ENCODE measurements around the gene L2HGDH. TPM values are rescaled to one million over a fixed set of nuclear protein-coding genes. Genes with fewer than 3 reads are reported as not detected.
"Not testable (repeated sequence)": the region's sequence is repeated elsewhere in the genome, so short reads cannot be mapped to it uniquely, and the experiment has no call there.

L2HGDH gene
- total and polyA plus RNA-seq, 8 donors: 4.6 to 6.5 (median 6.4) TPM

DNA sequence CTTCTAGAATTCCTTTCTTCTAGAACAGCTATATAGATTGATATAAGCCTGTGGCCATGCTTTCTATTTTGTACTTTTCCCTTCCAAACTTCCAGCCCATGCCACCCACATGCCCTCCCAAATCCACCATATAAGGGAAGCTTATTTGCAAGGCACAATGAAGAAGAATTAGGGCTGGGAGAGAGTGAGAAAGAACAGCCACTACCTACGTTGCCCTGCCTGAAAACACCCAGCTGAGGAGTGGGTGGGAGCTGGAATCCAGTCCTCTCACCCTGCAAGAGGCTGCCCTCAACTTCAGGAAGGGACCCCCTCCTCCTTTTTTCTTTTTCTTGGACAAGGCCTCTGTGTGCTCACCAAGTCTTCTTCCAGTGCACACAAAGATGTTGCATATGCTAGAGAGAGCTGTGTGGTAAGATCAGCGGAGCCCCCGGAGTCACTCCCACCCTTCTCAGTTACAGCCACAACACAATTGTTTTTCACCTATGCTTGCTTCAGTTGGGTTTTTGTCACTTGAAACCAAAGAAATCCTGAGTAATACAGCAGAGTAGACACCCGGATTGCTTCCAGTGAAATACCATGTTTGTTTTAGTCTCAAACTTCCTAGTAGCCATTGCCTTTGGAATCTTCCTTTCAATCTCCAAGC, 45.8 kb upstream of the L2HGDH start:
- ATAC-seq: no peak
- TF ChIP-seq, protein P1, sequence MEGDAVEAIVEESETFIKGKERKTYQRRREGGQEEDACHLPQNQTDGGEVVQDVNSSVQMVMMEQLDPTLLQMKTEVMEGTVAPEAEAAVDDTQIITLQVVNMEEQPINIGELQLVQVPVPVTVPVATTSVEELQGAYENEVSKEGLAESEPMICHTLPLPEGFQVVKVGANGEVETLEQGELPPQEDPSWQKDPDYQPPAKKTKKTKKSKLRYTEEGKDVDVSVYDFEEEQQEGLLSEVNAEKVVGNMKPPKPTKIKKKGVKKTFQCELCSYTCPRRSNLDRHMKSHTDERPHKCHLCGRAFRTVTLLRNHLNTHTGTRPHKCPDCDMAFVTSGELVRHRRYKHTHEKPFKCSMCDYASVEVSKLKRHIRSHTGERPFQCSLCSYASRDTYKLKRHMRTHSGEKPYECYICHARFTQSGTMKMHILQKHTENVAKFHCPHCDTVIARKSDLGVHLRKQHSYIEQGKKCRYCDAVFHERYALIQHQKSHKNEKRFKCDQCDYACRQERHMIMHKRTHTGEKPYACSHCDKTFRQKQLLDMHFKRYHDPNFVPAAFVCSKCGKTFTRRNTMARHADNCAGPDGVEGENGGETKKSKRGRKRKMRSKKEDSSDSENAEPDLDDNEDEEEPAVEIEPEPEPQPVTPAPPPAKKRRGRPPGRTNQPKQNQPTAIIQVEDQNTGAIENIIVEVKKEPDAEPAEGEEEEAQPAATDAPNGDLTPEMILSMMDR (IDR thresholded peaks at IDR 0.05): no peak
- Histone ChIP-seq H3K36me3 (peaks cover 0 to 13% of the 10 kb centered on the region in 2 donors), H3K9me3 (no peaks in the 10 kb centered on the region), H3K27me3 (no peaks in the 10 kb centered on the region), H3K4me3 (no peak overlapping the region), H3K4me1 (peaks cover 0 to under 1% of the 10 kb centered on the region in 2 donors), H3K27ac (no peak overlapping the region)
- no peak for DNase-seq
- intact Hi-C loops (cut with DNase I): no loop called here

DNA sequence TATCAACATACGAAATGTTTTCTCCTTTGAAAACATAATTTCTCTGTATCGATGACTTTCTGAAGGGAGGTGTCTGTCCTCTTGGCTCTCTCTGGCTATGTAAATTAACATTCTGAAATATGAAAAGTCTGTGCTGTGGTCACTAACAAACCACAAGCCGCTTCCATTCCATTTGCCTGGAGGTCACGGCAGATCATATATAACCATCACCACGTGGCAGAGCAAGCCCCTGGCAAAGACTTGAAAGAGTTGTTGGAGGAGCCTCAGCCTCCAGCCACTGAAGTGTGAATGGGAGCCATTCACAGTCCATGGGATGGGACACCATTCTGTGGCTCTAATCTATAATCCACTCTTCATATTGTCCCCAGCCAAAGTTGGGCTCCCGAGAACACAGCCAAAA, 45.1 kb upstream of the L2HGDH start:
- H3K27me3 ChIP-seq: no peaks in the 10 kb centered on the region
- intact Hi-C loops (cut with DNase I): no loop called here
- no peaks in the 10 kb centered on the region for H3K4me1 ChIP-seq
- TF ChIP-seq, protein P1 (IDR thresholded peaks at IDR 0.05): no peak
- peaks cover 0 to 13% of the 10 kb centered on the region in 2 donors for H3K36me3 ChIP-seq
- no peaks in the 10 kb centered on the region for H3K9me3 ChIP-seq
- no peak for ATAC-seq
- DNase-seq: no peak
- no peak overlapping the region for H3K4me3 ChIP-seq
- H3K27ac ChIP-seq: no peak overlapping the region

- H3K27me3 ChIP-seq; H3K9me3 ChIP-seq; DNase-seq; intact Hi-C loops (cut with DNase I); ATAC-seq; H3K27ac ChIP-seq; H3K4me3 ChIP-seq; H3K4me1 ChIP-seq: not testable (repeated sequence)
- H3K36me3 ChIP-seq: peaks cover 0 to 13% of the 10 kb centered on the region in 2 donors
These were observed 44.3 kb upstream of the L2HGDH start for GRCh38 chr14:50356283-50356682.

DNA sequence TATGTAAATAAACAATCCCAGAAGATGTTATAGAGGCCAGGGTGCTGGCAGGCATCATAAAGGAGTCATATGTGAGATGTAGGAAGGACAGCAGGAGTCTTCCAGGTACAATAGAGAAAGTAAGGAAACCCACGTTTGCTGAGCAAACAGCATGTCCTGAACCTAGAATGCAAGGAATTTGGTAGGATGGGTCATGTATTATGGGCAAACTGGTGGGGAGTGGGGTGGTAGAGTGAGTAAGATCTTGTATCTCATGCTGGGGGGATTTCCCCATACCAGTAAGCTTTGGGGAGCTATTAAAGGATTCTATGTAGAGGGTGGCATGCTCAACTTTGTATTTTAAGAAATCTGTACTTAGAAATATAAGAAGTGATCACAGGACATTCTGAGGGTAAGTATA, 43.7 kb upstream of the L2HGDH start:
- H3K27ac ChIP-seq: no peak overlapping the region
- H3K27me3 ChIP-seq: no peaks in the 10 kb centered on the region
- peaks cover 0 to 13% of the 10 kb centered on the region in 2 donors for H3K36me3 ChIP-seq
- H3K4me1 ChIP-seq: no peaks in the 10 kb centered on the region
- H3K4me3 ChIP-seq: no peak overlapping the region
- TF ChIP-seq, protein P1 (IDR thresholded peaks at IDR 0.05): no peak
- H3K9me3 ChIP-seq: no peaks in the 10 kb centered on the region
- DNase-seq: no peak
- intact Hi-C loops (cut with DNase I): no loop called here
- no peak for ATAC-seq

DNA sequence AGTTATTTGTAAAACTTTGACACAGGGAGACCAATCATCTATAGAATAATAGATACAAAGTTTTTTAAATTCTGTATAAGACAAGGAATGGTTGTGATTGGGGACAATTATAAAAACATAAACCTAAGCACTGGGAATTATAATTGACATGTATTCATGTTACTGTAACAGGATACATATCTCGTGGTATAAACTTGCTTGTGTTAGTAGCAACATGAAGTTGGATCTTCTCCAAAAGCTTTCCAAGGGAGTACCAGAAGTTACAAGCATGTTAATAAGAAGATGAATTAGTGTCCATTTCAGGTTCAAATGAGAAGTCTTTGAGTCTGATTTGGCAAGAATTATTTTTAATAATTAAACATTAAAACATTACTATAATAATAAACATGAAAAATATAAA, 42.5 kb upstream of the L2HGDH start:
- H3K27ac ChIP-seq: no peak overlapping the region
- no peaks in the 10 kb centered on the region for H3K9me3 ChIP-seq
- TF ChIP-seq, protein P1 (IDR thresholded peaks at IDR 0.05): no peak
- peaks cover 0 to 13% of the 10 kb centered on the region in 2 donors for H3K36me3 ChIP-seq
- H3K4me3 ChIP-seq: no peak overlapping the region
- no peak for DNase-seq
- intact Hi-C loops (cut with DNase I): no loop called here
- ATAC-seq: no peak
- no peaks in the 10 kb centered on the region for H3K4me1 ChIP-seq
- no peaks in the 10 kb centered on the region for H3K27me3 ChIP-seq

DNA sequence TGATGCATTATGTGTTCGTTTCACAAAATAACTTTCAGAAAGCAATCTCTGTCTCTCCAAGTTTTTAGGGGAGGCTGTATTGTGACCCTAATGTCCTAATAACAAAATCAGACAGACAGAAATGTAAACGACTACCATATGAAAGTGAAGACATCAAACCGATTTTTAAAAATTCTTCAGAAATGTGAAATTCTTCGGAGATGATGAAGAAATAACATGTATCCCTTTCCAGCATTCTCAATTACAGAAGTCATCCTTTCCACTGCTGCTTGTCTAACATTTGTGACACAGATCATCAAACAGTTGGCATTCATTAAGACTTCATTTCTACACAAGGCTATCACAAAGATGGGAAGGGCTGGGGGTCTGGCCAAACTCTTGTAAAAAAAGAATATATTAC, 41.1 kb upstream of the L2HGDH start:
- intact Hi-C loops (cut with DNase I): no loop called here
- DNase-seq (no peak), ATAC-seq (no peak)
- Histone ChIP-seq H3K27me3 (no peaks in the 10 kb centered on the region), H3K4me1 (no peaks in the 10 kb centered on the region), H3K9me3 (no peaks in the 10 kb centered on the region), H3K36me3 (peaks cover 0 to 5% of the 10 kb centered on the region in 2 donors), H3K4me3 (no peak overlapping the region), H3K27ac (no peak overlapping the region)
- TF ChIP-seq, protein P1 (IDR thresholded peaks at IDR 0.05): no peak
